GM12878 (cell line): Measurements from ENCODE around the gene KCTD17.

Experiments
- KAT2A ChIP-seq: conservative IDR thresholded peaks from 2 replicates; pipeline ENCODE4 v1.6.1; 2011; ENCODE audit warnings: low read depth, low read length; ENCODE audit not compliant: control insufficient read depth
- SIN3A ChIP-seq: IDR thresholded peaks from 2 replicates; pipeline ENCODE4 v1.6.1; 2012; ENCODE audit warnings: low read depth, low read length, improper control_type of control experiment

GRCh38 chr22:37010976-37011375, 40.6 kb upstream of the KCTD17 start:
- TF ChIP-seq SIN3A (no peak), KAT2A (no peak)
